Stimulated activated CD4-positive, alpha-beta T cell treated with anti-CD3 and anti-CD28 coated beads, Interleukin-1b, Interleukin-23, amount 100 ng/mL, for 24 hours (primary cell): Measurements from ENCODE around the gene PLEK.
"Not testable (repeated sequence)": the region's sequence is repeated elsewhere in the genome, so short reads cannot be mapped to it uniquely, and the experiment has no call there.

Experiments
- DNase-seq, 4 experiments: peaks; one replicate each; pipeline ENCODE4 v3.0.0-alpha.2; 2020; ENCODE audit warnings: low read depth in 4 of 4, low spot score in 1 of 4

PLEK gene

DNA sequence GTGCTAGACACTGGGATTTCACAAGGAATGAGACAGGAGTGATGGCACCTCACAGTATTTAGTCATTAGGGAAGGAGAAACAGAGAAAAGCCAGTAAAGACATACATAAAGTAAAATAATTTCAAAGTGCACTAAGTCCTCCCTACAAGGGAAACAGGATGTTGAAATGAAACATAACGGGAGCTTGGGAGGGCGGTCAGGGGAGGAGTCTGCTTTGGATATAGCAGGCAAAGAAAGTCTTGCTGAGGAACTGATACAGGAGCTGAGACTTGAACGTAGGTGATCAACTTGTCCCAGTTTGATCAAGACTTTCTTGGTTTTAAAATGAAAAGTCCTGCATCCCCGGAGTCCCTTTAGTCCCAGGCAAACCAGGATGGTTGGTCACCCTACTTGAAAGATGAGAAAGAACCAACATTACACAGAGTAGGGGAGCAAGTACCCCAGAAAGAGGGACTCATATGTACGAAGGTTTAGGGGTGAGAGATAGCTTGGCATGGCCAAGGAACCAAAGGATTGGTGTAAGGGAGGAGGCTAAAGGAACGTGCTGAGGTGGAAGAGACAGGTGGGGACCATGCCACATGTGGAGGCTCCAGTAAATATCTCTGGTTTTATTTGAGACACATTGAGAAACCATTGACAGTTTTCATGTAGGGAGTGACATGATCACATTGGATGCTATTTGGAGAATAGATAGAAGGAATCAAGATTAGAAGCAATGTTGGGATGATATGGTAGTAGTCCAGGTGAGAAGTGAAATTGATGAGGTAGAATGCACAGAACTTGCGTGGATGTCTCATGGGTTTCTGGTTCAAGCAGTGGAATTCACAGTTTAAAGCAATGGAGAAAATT, 73.6 kb downstream of the PLEK start:
- DNase-seq = no peak

DNA sequence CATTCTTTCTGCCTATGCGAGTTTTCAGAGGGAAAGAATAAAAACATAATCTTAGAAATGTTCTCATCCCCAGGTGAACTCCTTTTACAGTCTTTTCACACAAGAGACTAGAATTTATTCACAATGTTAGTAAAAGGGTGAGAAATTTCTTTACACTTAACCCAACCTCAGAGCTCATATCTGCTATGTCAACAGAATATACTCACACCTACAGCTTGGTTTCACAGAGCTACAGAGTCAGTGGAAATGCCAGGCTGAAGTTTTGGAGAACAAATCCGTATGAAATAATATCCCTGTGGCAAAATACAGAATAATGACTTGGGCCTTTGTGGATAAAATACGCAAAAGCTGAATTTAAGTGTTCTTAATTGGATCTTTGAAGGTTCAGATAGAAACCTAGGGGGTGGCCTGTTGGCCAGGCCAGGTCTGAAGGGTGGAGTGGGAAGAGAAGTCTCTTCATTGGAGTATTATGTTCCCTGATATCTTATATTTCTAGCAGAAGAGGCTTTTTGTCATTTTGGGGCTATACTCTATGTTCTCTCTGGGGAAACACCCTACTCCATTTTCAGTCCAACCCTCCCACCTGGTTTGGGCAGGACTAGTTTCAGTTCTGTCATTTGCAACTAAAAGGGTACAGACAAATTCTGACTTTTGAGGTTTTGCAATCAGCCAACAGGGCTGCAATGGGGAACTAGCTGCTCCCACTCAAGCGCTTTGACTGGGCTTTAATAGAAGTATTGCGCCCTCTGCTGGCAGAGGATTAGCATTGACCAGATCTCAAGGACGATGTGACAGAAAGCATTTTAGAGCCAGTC, 76.3 kb downstream of the PLEK start:
- DNase-seq = peak; percentile 75 to 85 (median 76)

DNA sequence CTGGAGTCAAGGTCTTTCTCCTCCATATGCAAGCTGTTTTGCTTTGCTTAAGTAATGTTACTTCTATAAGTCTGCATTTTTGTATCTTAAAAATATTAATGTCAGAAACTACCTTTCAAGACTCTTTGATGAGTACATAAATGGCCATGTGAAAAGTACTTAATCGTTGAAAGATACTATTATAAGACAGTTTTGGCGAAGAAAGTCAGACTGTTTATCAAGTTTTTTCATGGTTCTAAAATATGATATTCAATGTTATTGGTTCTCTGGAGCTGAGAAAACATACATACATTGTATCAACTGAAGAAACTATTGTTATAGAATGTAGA, 76.9 kb downstream of the PLEK start:
- DNase-seq = no peak

DNA sequence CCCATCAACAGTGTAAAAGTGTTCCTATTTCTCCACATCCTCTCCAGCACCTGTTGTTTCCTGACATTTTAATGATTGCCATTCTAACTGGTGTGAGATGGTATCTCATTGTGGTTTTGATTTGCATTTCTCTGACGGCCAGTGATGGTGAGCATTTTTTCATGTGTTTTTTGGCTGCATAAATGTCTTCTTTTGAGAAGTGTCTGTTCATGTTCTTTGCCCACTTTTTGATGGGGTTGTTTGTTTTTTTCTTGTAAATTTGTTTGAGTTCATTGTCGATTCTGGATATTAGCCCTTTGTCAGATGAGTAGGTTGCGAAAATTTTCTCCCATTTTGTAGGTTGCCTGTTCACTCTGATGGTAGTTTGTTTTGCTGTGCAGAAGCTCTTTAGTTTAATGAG, 81.3 kb downstream of the PLEK start:
- DNase-seq = not testable (repeated sequence)
